GM19099 (cell line): ENCODE measurements around the gene TENT4A.

Source experiments
- POLR2A ChIP-seq: IDR thresholded peaks from 3 replicates; pipeline ENCODE4 v1.6.1; 2011; ENCODE audit warnings: low read depth; ENCODE audit not compliant: insufficient read length; ENCODE audit errors: extremely low read depth

TENT4A gene

GRCh38 chr5:6744841-6745705 is 31.8 kb downstream of the TENT4A start:
- no peak for TF ChIP-seq POLR2A

DNA sequence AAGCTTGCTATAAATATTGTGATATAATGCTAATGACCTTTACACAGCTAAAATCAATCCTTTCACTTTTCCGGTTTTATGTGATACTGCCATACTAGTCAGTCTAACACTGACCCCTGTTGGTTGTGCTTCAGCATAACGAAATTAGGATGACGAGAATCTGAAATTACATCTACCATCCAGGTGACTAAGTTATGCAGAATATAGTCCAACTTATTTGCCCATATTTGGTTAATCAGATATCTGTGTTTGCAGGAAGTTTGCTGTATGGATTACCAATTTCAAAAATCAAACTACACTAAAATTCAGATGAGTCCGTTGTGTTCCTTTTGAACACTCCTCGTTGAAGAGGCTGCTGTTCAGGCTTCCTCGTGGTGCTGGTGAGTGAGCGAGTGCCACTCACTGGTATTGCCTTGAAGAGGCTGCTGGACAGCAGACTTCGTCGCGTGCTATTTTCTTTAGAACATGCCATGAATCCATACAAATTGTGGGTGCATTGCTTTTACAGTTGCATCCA is 32.5 kb downstream of the TENT4A start:
- no peak for TF ChIP-seq POLR2A

- no peak for TF ChIP-seq POLR2A
Measured at GRCh38 chr5:6746244-6746643, 33.0 kb downstream of the TENT4A start.

- no peak for TF ChIP-seq POLR2A
Measured at GRCh38 chr5:6747103-6747502, 33.9 kb downstream of the TENT4A start.

GRCh38 chr5:6748142-6748541 is 34.9 kb downstream of the TENT4A start:
- TF ChIP-seq POLR2A: no peak

DNA sequence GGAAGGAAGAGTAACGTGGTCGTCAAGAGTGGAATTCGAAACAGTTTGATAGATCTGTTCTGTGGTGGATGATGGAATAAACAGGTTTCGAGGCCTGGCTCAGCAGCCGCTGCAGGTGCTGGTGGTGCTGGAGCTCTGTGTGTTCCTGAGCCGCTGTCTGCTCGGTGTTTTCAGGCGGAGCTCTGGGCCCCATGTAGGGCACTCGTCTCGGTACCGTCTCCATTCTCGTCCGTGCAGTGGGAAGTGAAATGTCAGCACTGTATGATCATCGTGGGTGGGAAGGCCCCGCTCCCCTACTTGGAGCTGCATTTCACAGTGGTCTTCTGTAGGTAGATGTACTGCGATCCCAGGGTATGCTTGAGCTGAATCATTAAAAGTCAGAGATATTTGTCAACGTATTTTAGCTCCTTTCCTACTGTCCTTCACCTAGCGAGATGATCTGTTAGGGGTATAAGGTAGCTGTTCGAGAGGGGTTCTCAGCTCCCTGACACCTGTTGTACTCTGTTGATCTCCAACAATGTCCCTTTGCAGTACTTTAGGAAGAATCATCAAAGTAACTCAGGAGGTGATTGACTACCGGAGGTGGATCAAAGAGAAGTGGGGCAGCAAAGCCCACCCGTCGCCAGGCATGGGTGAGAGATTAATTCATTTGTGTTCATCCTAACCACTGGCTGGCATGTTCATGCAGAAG is 35.9 kb downstream of the TENT4A start:
- no peak for TF ChIP-seq POLR2A

- TF ChIP-seq POLR2A: no peak
Measured at GRCh38 chr5:6750142-6750840, 37.1 kb downstream of the TENT4A start.

GRCh38 chr5:6750951-6751685 is 37.9 kb downstream of the TENT4A start:
- TF ChIP-seq POLR2A: no peak

DNA sequence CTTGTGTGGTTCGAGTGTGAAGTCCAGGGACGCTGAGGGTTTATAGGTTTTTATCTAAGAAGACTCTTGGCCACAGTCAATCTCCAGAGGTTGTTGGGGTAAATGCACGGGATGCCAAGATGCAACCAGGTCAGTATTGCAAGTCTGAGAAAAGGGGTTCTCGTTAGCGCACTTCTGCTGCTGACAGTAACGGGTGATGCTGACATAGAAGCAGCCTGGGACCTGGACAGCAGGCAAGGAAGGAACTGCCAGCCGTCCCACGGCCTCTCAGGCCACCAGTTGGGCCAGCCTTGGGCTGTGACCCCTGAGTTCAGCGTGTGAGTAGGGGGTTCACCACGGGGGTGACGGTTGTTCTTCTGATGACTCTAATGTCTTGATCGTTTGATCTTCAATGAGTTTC is 39.0 kb downstream of the TENT4A start:
- no peak for TF ChIP-seq POLR2A

DNA sequence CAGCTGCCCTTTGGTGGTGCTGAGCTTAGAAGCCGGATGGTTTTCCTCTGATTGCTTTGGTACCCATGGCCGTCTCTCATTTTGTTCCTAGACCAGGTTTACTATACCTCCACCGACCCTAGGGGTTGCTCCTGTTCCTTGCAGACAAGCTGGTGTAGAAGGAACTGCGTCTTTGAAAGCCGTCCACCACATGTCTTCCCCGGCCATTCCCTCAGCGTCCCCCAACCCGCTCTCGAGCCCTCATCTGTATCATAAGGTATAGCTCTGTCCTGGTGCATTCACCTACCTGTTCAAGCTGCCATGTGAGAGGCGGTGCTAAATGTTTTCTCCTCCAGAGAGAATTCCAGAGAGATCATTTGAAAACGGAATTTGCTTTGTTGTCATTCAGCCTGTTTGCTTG is 39.5 kb downstream of the TENT4A start:
- no peak for TF ChIP-seq POLR2A

DNA sequence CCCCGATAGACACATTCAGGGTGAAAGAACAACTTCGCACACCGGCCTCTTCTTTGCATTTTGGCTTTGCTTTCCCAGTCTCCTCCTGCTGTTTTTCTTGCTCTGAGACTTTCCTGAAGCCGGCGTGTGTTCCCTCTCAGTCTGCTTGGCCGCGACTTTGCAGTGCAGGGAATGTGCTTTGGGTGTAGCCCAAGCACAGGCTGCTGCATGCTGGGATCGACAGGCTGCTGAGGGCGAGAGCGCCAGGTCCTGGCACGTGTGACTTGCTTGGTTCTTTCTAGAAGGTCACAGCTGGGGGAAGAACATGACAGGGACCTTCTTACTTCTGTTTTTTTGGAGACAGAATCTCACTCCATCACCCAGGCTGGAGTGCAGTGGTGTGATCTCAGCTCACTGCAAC is 40.6 kb downstream of the TENT4A start:
- no peak for TF ChIP-seq POLR2A

GRCh38 chr5:6754766-6755165 is 41.5 kb downstream of the TENT4A start:
- no peak for TF ChIP-seq POLR2A

GRCh38 chr5:6755519-6755918 is 42.3 kb downstream of the TENT4A start:
- TF ChIP-seq POLR2A: no peak

- no peak for TF ChIP-seq POLR2A
Measured at GRCh38 chr5:6755941-6756340, 42.7 kb downstream of the TENT4A start.
